ENCODE measurements around the gene SLC9A5. TPM values are rescaled to one million over a fixed set of nuclear protein-coding genes. Genes with fewer than 3 reads are reported as not detected.

SLC9A5 gene
- polyA plus RNA-seq (ENCODE audit: insufficient read length in 4 of 4): 1 to 10 TPM; 2.3 to 5.9 (median 4.5) TPM

GRCh38 chr16:67248401-67249177, at the start of gene SLC9A5:
TSS of gene SLC9A5 (plus strand) at chr16:67248979. CDS start at chr16:67249015, 36 bp downstream.
- no peak for DNase-seq (ENCODE audit: low read depth in 4 of 4, low spot score in 2 of 4)

GRCh38 chr16:67199011-67199807, 49.6 kb upstream of the SLC9A5 start, which contains the start of gene ELMO3:
TSS of gene ELMO3 (plus strand) at chr16:67199131. CDS start at chr16:67199327, 196 bp downstream.
- DNase-seq (ENCODE audit: low read depth in 4 of 4, low spot score in 2 of 4): no peak

- DNase-seq (ENCODE audit: low read depth in 4 of 4, low spot score in 2 of 4): no peak
Observed at GRCh38 chr16:67199808-67200198, 49.0 kb upstream of the SLC9A5 start.

GRCh38 chr16:67200491-67200890, 48.3 kb upstream of the SLC9A5 start:
- DNase-seq (ENCODE audit: low read depth in 4 of 4, low spot score in 2 of 4): no peak

- no peak for DNase-seq (ENCODE audit: low read depth in 4 of 4, low spot score in 2 of 4)
Observed at GRCh38 chr16:67201411-67202345, 47.1 kb upstream of the SLC9A5 start.

- DNase-seq (ENCODE audit: low read depth in 4 of 4, low spot score in 2 of 4): no peak
Observed at GRCh38 chr16:67202426-67202825, 46.4 kb upstream of the SLC9A5 start.

GRCh38 chr16:67202956-67203493, 45.8 kb upstream of the SLC9A5 start:
- no peak for DNase-seq (ENCODE audit: low read depth in 4 of 4, low spot score in 2 of 4)

- DNase-seq (ENCODE audit: low read depth in 4 of 4, low spot score in 2 of 4): no peak
Observed at GRCh38 chr16:67204076-67204475, 44.7 kb upstream of the SLC9A5 start.

- DNase-seq (ENCODE audit: low read depth in 4 of 4, low spot score in 2 of 4): no peak
Observed at GRCh38 chr16:67206129-67206837, 42.5 kb upstream of the SLC9A5 start.

- no peak for DNase-seq (ENCODE audit: low read depth in 4 of 4, low spot score in 2 of 4)
Observed at GRCh38 chr16:67206838-67207248, 41.9 kb upstream of the SLC9A5 start.

- no peak for DNase-seq (ENCODE audit: low read depth in 4 of 4, low spot score in 2 of 4)
Observed at GRCh38 chr16:67207249-67208091, 41.3 kb upstream of the SLC9A5 start.

- DNase-seq (ENCODE audit: low read depth in 4 of 4, low spot score in 2 of 4): no peak
Observed at GRCh38 chr16:67208154-67208896, 40.5 kb upstream of the SLC9A5 start.

- DNase-seq (ENCODE audit: low read depth in 4 of 4, low spot score in 2 of 4): no peak
Observed at GRCh38 chr16:67209565-67209964, 39.2 kb upstream of the SLC9A5 start.

GRCh38 chr16:67210069-67210937, 38.5 kb upstream of the SLC9A5 start:
- DNase-seq (ENCODE audit: low read depth in 4 of 4, low spot score in 2 of 4): no peak

- DNase-seq (ENCODE audit: low read depth in 4 of 4, low spot score in 2 of 4): no peak
Observed at GRCh38 chr16:67211674-67212073, 37.1 kb upstream of the SLC9A5 start.

- no peak for DNase-seq (ENCODE audit: low read depth in 4 of 4, low spot score in 2 of 4)
Observed at GRCh38 chr16:67212766-67213165, 36.0 kb upstream of the SLC9A5 start.
